Adipose tissue (tissue), 3 donors: ENCODE measurements around the gene KLK6. TPM values are rescaled to one million over a fixed set of nuclear protein-coding genes. Genes with fewer than 3 reads are reported as not detected.

ENCODE experiments used
- H3K27ac ChIP-seq: one replicate; pipeline ENCODE4 v1.5.1; 2013; ENCODE audit warnings: low read depth, low read length
- WGBS, 3 donors: extraction: QIAGEN DNeasy Blood & Tissue Kit; methylation state at CpG; one replicate each; pipeline ENCODE4 v1.1.7; 2013; 5-methylcytosine and 5-hydroxymethylcytosine counted together
- polyA plus RNA-seq, 3 donors: library from polyadenylated mRNA; stranded (reverse); fragments of 200-250 nt; gene quantifications; one replicate each; pipeline ENCODE4 v1.2.3, GENCODE V29; 2013
- donor health status: healthy with polysubstance abuse.
- donor health status: Bipolar disorder and iron deficiency.
- donor health status: healthy.

The KLK6 gene
- polyA plus RNA-seq, 3 donors, result 0.03 to 0.18 TPM; not detected in 1

DNA sequence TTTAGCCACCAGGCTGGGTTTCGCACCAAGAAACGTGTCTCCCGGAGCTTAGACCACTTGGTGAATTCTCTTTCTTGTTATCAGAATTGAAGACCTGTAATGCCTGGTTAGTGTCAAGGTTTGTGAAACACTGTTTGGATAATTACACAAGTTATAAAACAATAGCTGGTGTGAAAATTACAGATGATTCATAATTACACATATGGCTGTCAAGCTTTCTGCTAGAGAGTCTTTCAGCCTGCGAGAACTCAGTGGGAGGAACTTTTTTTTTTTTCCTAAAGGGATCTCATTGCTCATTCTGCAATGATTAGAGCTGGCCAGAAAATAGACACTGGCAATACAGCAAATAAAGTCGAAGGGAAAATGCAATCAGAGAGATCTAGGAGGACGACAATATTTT lies 44.8 kb downstream of the KLK6 start:
- H3K27ac ChIP-seq, result no peak overlapping the region
- WGBS, 3 donors, result 47 to 58% (median 53%) methylated on average over 6 of the region's 6 CpGs

- WGBS, 3 donors, result 27 to 32% (median 31%) methylated on average over 21 of the region's 21 CpGs
- H3K27ac ChIP-seq, result no peak overlapping the region
Observed at GRCh38 chr19:50922317-50922853, 47.0 kb downstream of the KLK6 start.

DNA sequence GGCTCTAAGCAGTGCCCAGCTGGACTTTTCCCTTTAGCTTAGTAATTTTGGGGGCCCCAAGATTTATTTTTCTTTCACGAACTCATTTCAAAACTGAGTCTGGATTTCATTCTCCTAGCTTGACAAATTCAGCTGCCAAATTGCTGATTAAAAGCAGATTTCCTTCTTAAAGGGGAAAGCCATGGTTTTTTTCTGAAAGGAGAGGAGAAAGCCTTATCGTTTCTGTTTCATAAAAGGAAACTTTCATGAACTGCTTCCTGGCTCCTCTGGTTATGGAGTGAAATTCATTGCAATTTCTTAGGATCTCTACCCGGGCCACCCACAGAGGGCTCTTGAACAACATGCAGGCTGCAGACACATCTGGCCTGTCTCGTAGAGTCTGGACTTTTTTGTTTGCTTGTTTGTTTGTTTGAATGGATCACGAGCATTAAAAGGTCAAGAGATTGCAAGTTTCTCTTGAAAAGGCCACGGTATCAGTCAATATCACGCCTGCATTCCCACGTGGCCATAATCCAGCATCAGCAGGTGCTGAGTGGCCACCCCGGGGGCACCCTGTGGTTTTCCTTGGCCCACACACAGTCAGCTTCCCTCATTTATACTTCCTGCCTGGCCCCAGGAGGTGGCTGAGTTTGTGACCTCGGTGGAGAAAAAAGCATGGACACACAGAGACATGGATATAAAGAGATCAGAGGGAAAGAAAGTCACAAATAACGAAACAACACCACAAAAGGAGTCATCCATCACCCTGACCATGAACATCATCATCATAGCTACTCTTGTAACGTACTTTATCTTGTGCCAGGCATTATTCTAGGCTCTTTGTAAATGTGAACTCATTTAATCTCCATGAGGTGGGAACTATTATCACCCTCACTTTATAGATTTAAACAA lies 47.7 kb downstream of the KLK6 start:
- 3 to 5% (median 4%) methylated on average over 12 of the region's 12 CpGs for WGBS, 3 donors
- no peak overlapping the region for H3K27ac ChIP-seq

DNA sequence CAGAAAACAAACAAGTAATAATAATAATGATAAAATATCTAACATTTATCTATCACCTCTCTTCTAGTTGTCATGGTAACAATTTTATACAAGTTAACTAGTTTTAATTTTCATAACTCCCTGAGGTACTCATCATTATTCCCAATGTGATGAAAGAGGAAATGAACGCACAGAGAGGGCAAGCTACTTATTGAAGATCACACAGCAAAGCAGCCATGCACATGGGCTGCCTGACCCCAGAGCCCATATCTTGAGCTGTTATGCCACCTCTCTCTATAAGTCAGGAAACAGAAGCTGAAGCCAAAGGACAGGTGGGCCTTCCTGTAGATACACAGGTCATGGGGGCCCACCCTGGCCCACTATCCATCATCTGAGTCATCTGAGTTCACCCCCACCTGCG lies 53.3 kb downstream of the KLK6 start:
- no peak overlapping the region for H3K27ac ChIP-seq
- 61 to 70% (median 62%) methylated on average over 2 of the region's 2 CpGs for WGBS, 3 donors

GRCh38 chr19:50912727-50913716 lies 56.4 kb downstream of the KLK6 start:
- no peak overlapping the region for H3K27ac ChIP-seq

DNA sequence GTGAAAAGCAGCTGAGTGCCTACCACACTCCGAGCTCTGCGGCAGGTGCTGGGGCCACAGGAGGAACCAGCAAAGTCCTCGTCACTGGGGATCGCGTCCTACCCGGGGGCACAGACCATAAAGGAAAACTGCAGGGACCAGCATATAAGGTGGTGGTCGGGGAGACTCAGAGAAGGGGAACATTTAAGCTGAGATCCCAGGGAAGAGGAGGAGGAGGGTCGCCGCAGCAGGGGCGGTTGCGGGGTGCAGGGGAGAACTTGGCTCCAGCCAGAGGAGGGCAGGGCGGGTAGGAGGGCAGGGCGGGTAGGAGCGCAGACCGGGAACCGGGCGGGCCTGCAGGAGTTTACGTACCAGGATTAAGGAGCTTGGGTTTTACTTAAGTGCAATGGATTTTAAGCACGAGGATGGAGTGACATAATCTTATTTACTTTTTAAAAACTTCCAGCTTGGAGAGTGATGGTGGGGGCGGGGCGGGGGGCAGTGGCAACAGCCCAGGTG lies 57.2 kb downstream of the KLK6 start:
- no peak overlapping the region for H3K27ac ChIP-seq
- WGBS, 3 donors, result 13 to 17% (median 13%) methylated on average over 20 to 21 of the region's 21 CpGs

More at GRCh38 chr19:50912727-50913716, 56.4 kb downstream of the KLK6 start:
- 9% methylated on average over 27 to 29 of the region's 29 CpGs for WGBS, 3 donors

GRCh38 chr19:50911206-50912101 lies 57.9 kb downstream of the KLK6 start, which contains the start of gene KLK4:
Gene KLK4 (minus strand): TSS chr19:50911395. CDS start chr19:50910738, 657 bp downstream.
- 53 to 61% (median 56%) methylated on average over 9 of the region's 9 CpGs for whole genome bisulfite sequencing, 3 donors
- no peak within 1 kb of the TSS for H3K27ac ChIP-seq

- H3K27ac ChIP-seq, result no peak overlapping the region
- WGBS, 3 donors, result 51 to 66% (median 66%) methylated on average over 4 of the region's 4 CpGs
Observed at GRCh38 chr19:50910722-50911121, 58.7 kb downstream of the KLK6 start.

- H3K27ac ChIP-seq, result no peak overlapping the region
- WGBS, 3 donors, result 3 to 5% (median 5%) methylated on average over 36 of the region's 36 CpGs
Observed at GRCh38 chr19:50909240-50910070, 59.9 kb downstream of the KLK6 start.

Other genes with a start within 250 kb of the KLK6 start
- 1 to 10 TPM in 1 of 3 donors, under 1 TPM in 2; 0.02 to 1.1 (median 0.33) TPM for gene SHANK1, start 249.8 kb downstream of the KLK6 start, polyA plus RNA-seq
- gene CLEC11A, start 246.2 kb downstream of the KLK6 start, polyA plus RNA-seq, result 10 to 100 TPM in 1 of 3 donors, 1 to 10 TPM in 2; 4.8 to 11.4 (median 5.3) TPM
- not detected for gene GPR32, start 199.1 kb downstream of the KLK6 start, polyA plus RNA-seq
- gene ACP4, start 179.2 kb downstream of the KLK6 start, polyA plus RNA-seq, result not detected
- gene KLK1, start 145.8 kb downstream of the KLK6 start, polyA plus RNA-seq, result 1,000 to 10,000 TPM in 1 of 3 donors, under 1 TPM in 1, not detected in 1; 0.92 to 1,524 TPM
- under 1 TPM in 1 of 3 donors, not detected in 2; 0.10 TPM for gene KLK15, start 136.0 kb downstream of the KLK6 start, polyA plus RNA-seq
- gene KLK3, start 114.7 kb downstream of the KLK6 start, polyA plus RNA-seq, result under 1 TPM in 1 of 3 donors, not detected in 2; 0.05 TPM
- gene KLK2, start 96.2 kb downstream of the KLK6 start, polyA plus RNA-seq, result under 1 TPM in 1 of 3 donors, not detected in 2; 0.03 TPM
- not detected for gene KLK4, start 58.2 kb downstream of the KLK6 start, polyA plus RNA-seq
- gene KLK5, start 16.6 kb downstream of the KLK6 start, polyA plus RNA-seq, result 1 to 10 TPM in 1 of 3 donors, under 1 TPM in 1, not detected in 1; 0.28 to 1.3 TPM
- 1 to 10 TPM in 1 of 3 donors, under 1 TPM in 2; 0.03 to 1.3 (median 0.86) TPM for gene KLK7, start 14.3 kb upstream of the KLK6 start, polyA plus RNA-seq
- gene KLK8, start 32.0 kb upstream of the KLK6 start, polyA plus RNA-seq, result 1 to 10 TPM in 2 of 3 donors, under 1 TPM in 1; 0.97 to 6.6 (median 1.3) TPM
- 1 to 10 TPM in 1 of 3 donors, under 1 TPM in 2; 0.15 to 1.3 (median 0.90) TPM for gene KLK10, start 50.1 kb upstream of the KLK6 start, polyA plus RNA-seq
- gene KLK11, start 57.0 kb upstream of the KLK6 start, polyA plus RNA-seq, result 10 to 100 TPM in 1 of 3 donors, 1 to 10 TPM in 2; 4.3 to 12.1 (median 9.5) TPM
- under 1 TPM in 1 of 3 donors, not detected in 2; 0.55 TPM for gene KLK12, start 65.4 kb upstream of the KLK6 start, polyA plus RNA-seq
- gene KLK13, start 95.5 kb upstream of the KLK6 start, polyA plus RNA-seq, result 1 to 10 TPM in 2 of 3 donors, not detected in 1; 1.2 to 1.3 TPM
- under 1 TPM in 2 of 3 donors, not detected in 1; 0.07 to 0.20 TPM for gene KLK14, start 113.3 kb upstream of the KLK6 start, polyA plus RNA-seq
- gene CTU1, start 138.8 kb upstream of the KLK6 start, polyA plus RNA-seq, result 1 to 10 TPM; 1.2 to 4.9 (median 3.2) TPM
- 1 to 10 TPM in 2 of 3 donors, under 1 TPM in 1; 0.78 to 7.1 (median 4.3) TPM for gene SIGLEC9, start 155.3 kb upstream of the KLK6 start, polyA plus RNA-seq
- 1 to 10 TPM in 2 of 3 donors, under 1 TPM in 1; 0.59 to 5.1 (median 2.3) TPM for gene SIGLEC7, start 172.7 kb upstream of the KLK6 start, polyA plus RNA-seq